ENCODE measurements around the gene TCIRG1. TPM values are rescaled to one million over a fixed set of nuclear protein-coding genes. Genes with fewer than 3 reads are reported as not detected.

TCIRG1 gene
- total RNA-seq, 4 donors from 2014 or later, result 84.4 to 251 (median 142) TPM

GRCh38 chr11:68003846-68004550, 34.8 kb upstream of the TCIRG1 start, which contains the start of gene UNC93B1:
TSS of gene UNC93B1 (minus strand) at chr11:68004097. CDS start at chr11:68004043, 54 bp downstream.
- no peak for TF ChIP-seq CTCF (IDR thresholded peaks at IDR 0.05)
- ATAC-seq (ENCODE audit: low FRiP score), result peak; percentile 74
- DNase-seq (ENCODE audit: low spot score), result peak; percentile 55

- no peak for TF ChIP-seq CTCF (IDR thresholded peaks at IDR 0.05)
- ATAC-seq (ENCODE audit: low FRiP score), result peak; percentile 11
- no peak for DNase-seq (ENCODE audit: low spot score)
Observed at GRCh38 chr11:68004551-68005335, 34.1 kb upstream of the TCIRG1 start.

GRCh38 chr11:68006606-68007166, 32.1 kb upstream of the TCIRG1 start:
- DNase-seq (ENCODE audit: low spot score) (no peak), ATAC-seq (ENCODE audit: low FRiP score) (no peak)
- TF ChIP-seq CTCF (IDR thresholded peaks at IDR 0.05), result no peak

GRCh38 chr11:68007498-68008380, 31.1 kb upstream of the TCIRG1 start:
- ATAC-seq (ENCODE audit: low FRiP score) (no peak), DNase-seq (ENCODE audit: low spot score) (no peak)

GRCh38 chr11:68008381-68009337, 30.2 kb upstream of the TCIRG1 start:
- no peak for TF ChIP-seq CTCF (IDR thresholded peaks at IDR 0.05)
- DNase-seq (ENCODE audit: low spot score), result no peak
- no peak for ATAC-seq (ENCODE audit: low FRiP score)

More at GRCh38 chr11:68007498-68008380, 31.1 kb upstream of the TCIRG1 start:
- TF ChIP-seq CTCF (IDR thresholded peaks at IDR 0.05), result no peak

All from omental fat pad (tissue), 4 donors.